Renal pelvis (tissue), 4 donors: ENCODE measurements around the gene C1QL4. TPM values are rescaled to one million over a fixed set of nuclear protein-coding genes. Genes with fewer than 3 reads are reported as not detected.
"Not testable (repeated sequence)": the region's sequence is repeated elsewhere in the genome, so short reads cannot be mapped to it uniquely, and the experiment has no call there.

Experiments used
- DNase-seq: peaks from one replicate; pipeline ENCODE4 v3.0.0-alpha.2; 2013
- polyA plus RNA-seq, 3 donors: library from polyadenylated mRNA; unstranded; fragments of 120-200 nt; gene quantifications; one replicate each; pipeline ENCODE4 v1.2.1, GENCODE V29; 2013; ENCODE audit not compliant: insufficient read length in 3 of 3

The C1QL4 gene
- polyA plus RNA-seq, 3 donors, result 1.2 to 2.0 (median 1.3) TPM

GRCh38 chr12:49305762-49306510 is 31.1 kb downstream of the C1QL4 start:
- no peak for DNase-seq

GRCh38 chr12:49304161-49304560 is 32.8 kb downstream of the C1QL4 start:
- DNase-seq, result no peak

- no peak for DNase-seq
Observed at GRCh38 chr12:49301760-49302159, 35.2 kb downstream of the C1QL4 start.

- no peak for DNase-seq
Observed at GRCh38 chr12:49298160-49298559, 38.8 kb downstream of the C1QL4 start.

GRCh38 chr12:49297695-49298060 is 39.3 kb downstream of the C1QL4 start:
- DNase-seq, result no peak

GRCh38 chr12:49296836-49297694 is 39.9 kb downstream of the C1QL4 start:
- no peak for DNase-seq

GRCh38 chr12:49296034-49296835 is 40.8 kb downstream of the C1QL4 start:
- no peak for DNase-seq

GRCh38 chr12:49295082-49295936 is 41.7 kb downstream of the C1QL4 start, which contains the start of gene PRPH:
PRPH (plus strand) TSS chr12:49295147; CDS start chr12:49295201, 54 bp downstream.
- DNase-seq, result no peak

- no peak for DNase-seq
Observed at GRCh38 chr12:49294804-49295081, 42.2 kb downstream of the C1QL4 start.

- no peak for DNase-seq
Observed at GRCh38 chr12:49294086-49294803, 42.7 kb downstream of the C1QL4 start.

GRCh38 chr12:49293056-49293956 is 43.7 kb downstream of the C1QL4 start:
- DNase-seq, result no peak

GRCh38 chr12:49292729-49293055 is 44.3 kb downstream of the C1QL4 start:
- DNase-seq, result no peak

GRCh38 chr12:49288922-49289555 is 47.9 kb downstream of the C1QL4 start:
- no peak for DNase-seq

GRCh38 chr12:49288412-49288853 is 48.6 kb downstream of the C1QL4 start:
- no peak for DNase-seq

GRCh38 chr12:49287876-49288275 is 49.1 kb downstream of the C1QL4 start:
- DNase-seq, result no peak

- no peak for DNase-seq
Observed at GRCh38 chr12:49284672-49285071, 52.3 kb downstream of the C1QL4 start.

- no peak for DNase-seq
Observed at GRCh38 chr12:49283541-49284429, 53.2 kb downstream of the C1QL4 start.

GRCh38 chr12:49282740-49283375 is 54.1 kb downstream of the C1QL4 start:
- not testable (repeated sequence) for DNase-seq
